HepG2 (cell line): ENCODE results near the gene ARHGAP10. TPM values are rescaled to one million over a fixed set of nuclear protein-coding genes. Genes with fewer than 3 reads are reported as not detected.

ENCODE experiments used
- ATAC-seq: fragments of 200-7000 bp; cut with Tn5 transposase; 3 replicates; pipeline ENCODE4 v1.9.1; 2020; ENCODE audit warnings: mild to moderate bottlenecking, moderate library complexity
- BruUV-seq: library from RNA; stranded (reverse); fragments of 400-500 nt; replicated peaks from 2 replicates; lab custom pipeline; 2021; lab: Mats Ljungman, UMichigan
- CTCF ChIA-PET: fragments of 300-600 bp; formaldehyde crosslinking; extraction: SDS; loops from one replicate; lab custom pipeline; 2021; ENCODE audit warnings: low total read pairs, inconsistent platforms, low intra/inter-chr PET ratio; lab: Yijun Ruan, JAX
- POLR2A ChIA-PET: fragments of 350-600 bp; sonication (Branson Sonifier 250); formaldehyde crosslinking; loops from one replicate; lab custom pipeline; 2020; ENCODE audit warnings: antibody characterized with exemption, inconsistent platforms; lab: Yijun Ruan, JAX
- DNase-seq: peaks from one replicate; pipeline ENCODE4 v3.0.0-alpha.2; 2015; ENCODE audit warnings: low spot score
- FAIRE-seq: peaks from 3 replicates; lab custom pipeline; 2011; peaks lifted over from hg19 to GRCh38; lab: Jason Lieb, UNC
- H2AFZ ChIP-seq: one replicate; pipeline ENCODE4 v1.6.1; 2011; ENCODE audit warnings: low read length, inconsistent platforms
- H3K27ac ChIP-seq: fragments of 300-600 bp; 3 replicates; pipeline ENCODE4 v1.8.0; 2011; ENCODE audit warnings: mixed run types, mild to moderate bottlenecking, mixed read lengths, low read length, inconsistent platforms; ENCODE audit not compliant: insufficient read depth; ENCODE audit errors: extremely low read length
- H3K27me3 ChIP-seq, 2 experiments: fragments of 200-600 bp in 1 of 2; 2 replicates in 1 of 2; 3 replicates in 1 of 2; pipeline versions ENCODE4 v1.6.0 to v1.8.0; 2011; ENCODE audit warnings: low read length in 2 of 2, mild to moderate bottlenecking in 2 of 2, moderate library complexity in 2 of 2, inconsistent platforms in 1 of 2; ENCODE audit not compliant: insufficient read depth in 2 of 2, control insufficient read depth in 1 of 2
- H3K36me3 ChIP-seq, 2 experiments: fragments of 200-600 bp in 1 of 2; replicated peaks in 1 of 2; 2 replicates in 1 of 2; 3 replicates in 1 of 2; pipeline versions ENCODE4 v1.5.1 to v1.8.0; 2011; ENCODE audit warnings: low read length in 2 of 2, inconsistent platforms in 1 of 2; ENCODE audit not compliant: insufficient read depth in 2 of 2, control insufficient read depth in 1 of 2
- H3K4me1 ChIP-seq: 2 replicates; pipeline ENCODE4 v1.5.1; 2012; ENCODE audit warnings: low read length, inconsistent platforms; ENCODE audit not compliant: insufficient read depth
- H3K4me2 ChIP-seq: 2 replicates; pipeline ENCODE4 v1.6.0; 2011; ENCODE audit warnings: low read depth, low read length, inconsistent platforms
- H3K4me3 ChIP-seq, 3 experiments: fragments of 200-600 bp in 1 of 3; sonication (generic), shearing (Covaris generic) in 1 of 3; replicated peaks in 1 of 3; 2 replicates each; pipeline ENCODE4 v1.5.1; 2011 to 2016; ENCODE audit warnings: low read length in 3 of 3, inconsistent platforms in 2 of 3, low read depth in 2 of 3, mild to moderate bottlenecking in 2 of 3, control low read depth in 1 of 3, mixed read lengths in 1 of 3; ENCODE audit not compliant: insufficient read depth in 1 of 3
- H3K79me2 ChIP-seq: one replicate; pipeline ENCODE4 v1.6.1; 2011; ENCODE audit warnings: low read length, inconsistent platforms; ENCODE audit not compliant: insufficient read depth
- H3K9ac ChIP-seq: 2 replicates; pipeline ENCODE4 v1.6.0; 2011; ENCODE audit warnings: mild to moderate bottlenecking, low read depth, low read length, inconsistent platforms; ENCODE audit not compliant: insufficient read depth
- H3K9me3 ChIP-seq: 2 replicates; pipeline ENCODE4 v1.5.1; 2012; ENCODE audit warnings: mild to moderate bottlenecking, low read length
- H4K20me1 ChIP-seq: 2 replicates; pipeline ENCODE4 v1.6.0; 2011; ENCODE audit warnings: inconsistent platforms, mild to moderate bottlenecking, low read length, moderate library complexity; ENCODE audit not compliant: insufficient read depth
- ARID4A ChIP-seq: sonication (generic); formaldehyde crosslinking; IDR thresholded peaks from 2 replicates; pipeline ENCODE4 v1.5.0; 2020; ENCODE audit warnings: mild to moderate bottlenecking, missing genetic modification reagents, borderline replicate concordance
- ARNT2 ChIP-seq: sonication (generic); formaldehyde crosslinking; IDR thresholded peaks from 2 replicates; pipeline ENCODE4 v1.8.0; 2022; ENCODE audit warnings: mild to moderate bottlenecking, low read depth, missing genetic modification reagents, moderate library complexity
- ARNTL ChIP-seq: sonication (generic); formaldehyde crosslinking; IDR thresholded peaks from 2 replicates; pipeline ENCODE4 v1.4.0; 2020; ENCODE audit warnings: mild to moderate bottlenecking, missing genetic modification reagents
- ESRRA ChIP-seq: sonication (generic); formaldehyde crosslinking; IDR thresholded peaks from 2 replicates; pipeline ENCODE4 v1.5.1; 2020; ENCODE audit warnings: mild to moderate bottlenecking, low read depth, missing genetic modification reagents
- KDM2A ChIP-seq: sonication (generic); formaldehyde crosslinking; IDR thresholded peaks from 2 replicates; pipeline ENCODE4 v1.4.0; 2020; ENCODE audit warnings: low read depth, missing genetic modification reagents, borderline replicate concordance
- KDM4B ChIP-seq: sonication (generic); formaldehyde crosslinking; IDR thresholded peaks from 2 replicates; pipeline ENCODE4 v1.4.0; 2020; ENCODE audit warnings: missing genetic modification reagents
- MEF2D ChIP-seq: sonication (generic); formaldehyde crosslinking; IDR thresholded peaks from 2 replicates; pipeline ENCODE4 v1.5.1; 2020; ENCODE audit warnings: mild to moderate bottlenecking, missing genetic modification reagents
- MEIS1 ChIP-seq: sonication (generic); formaldehyde crosslinking; IDR thresholded peaks from 2 replicates; pipeline ENCODE4 v1.9.0; 2021; ENCODE audit warnings: mild to moderate bottlenecking, missing genetic modification reagents, moderate library complexity, borderline replicate concordance
- NKX3-1 ChIP-seq: sonication (generic); formaldehyde crosslinking; IDR thresholded peaks from 2 replicates; pipeline ENCODE4 v1.5.0; 2020; ENCODE audit warnings: missing genetic modification reagents
- POLR2AphosphoS5 ChIP-seq: IDR thresholded peaks from 2 replicates; pipeline ENCODE4 v1.6.1; 2012; ENCODE audit warnings: low read depth, low read length
- SP140L ChIP-seq: sonication (generic); formaldehyde crosslinking; IDR thresholded peaks from 2 replicates; pipeline ENCODE4 v1.4.0; 2020; ENCODE audit warnings: missing genetic modification reagents, borderline replicate concordance
- SP5 ChIP-seq: IDR thresholded peaks from 2 replicates; pipeline ENCODE4 v1.6.1; 2016; ENCODE audit warnings: low read depth, borderline replicate concordance
- STAG1 ChIP-seq: sonication (generic); formaldehyde crosslinking; IDR thresholded peaks from 2 replicates; pipeline ENCODE4 v1.4.0; 2020; ENCODE audit warnings: missing genetic modification reagents
- ZBTB2 ChIP-seq: sonication (generic); formaldehyde crosslinking; IDR thresholded peaks from 2 replicates; pipeline ENCODE4 v1.8.0; 2022; ENCODE audit warnings: low read depth, missing genetic modification reagents
- ZBTB26 ChIP-seq: IDR thresholded peaks from 2 replicates; pipeline ENCODE4 v1.6.1; 2016; ENCODE audit warnings: missing compliant biosample characterization, missing genetic modification reagents, borderline replicate concordance
- ZNF235 ChIP-seq: sonication (generic); formaldehyde crosslinking; IDR thresholded peaks from 2 replicates; pipeline ENCODE4 v1.8.1; 2023; ENCODE audit warnings: mild to moderate bottlenecking, missing genetic modification reagents, borderline replicate concordance
- ZNF326 ChIP-seq: sonication (generic); formaldehyde crosslinking; IDR thresholded peaks from 2 replicates; pipeline ENCODE4 v1.4.0; 2020; ENCODE audit warnings: missing genetic modification reagents, borderline replicate concordance
- WGBS: methylation state at CpG from one replicate; pipeline ENCODE4 v1.1.6; 2017; ENCODE audit warnings: low lambda C conversion rate; 5-methylcytosine and 5-hydroxymethylcytosine counted together
- in situ Hi-C: cut with HindIII; loops from 2 replicates; pipeline ENCODE4 v1.10.0; 2017; ENCODE audit warnings: low pct_unique_long_range_greater_than_20kb; ENCODE audit not compliant: extremely low pct_ligation_motif_present
- intact Hi-C: fragments of 100-400 bp; cut with micrococcal nuclease; formaldehyde crosslinking; loops from one replicate; pipeline ENCODE4 v1.10.0; 2022; ENCODE audit not compliant: unreplicated experiment
- polyA plus RNA-seq, 8 experiments: library from polyadenylated mRNA; depleted of rRNA in 3 of 8; stranded (reverse) in 7 of 8; unstranded in 1 of 8; fragments of >200 nt; fragmentation: Illumina TruSeq in 4 of 8; extraction: Trizol in 4 of 8; gene quantifications; 2 replicates each; pipeline versions ENCODE4 v1.2.1 to v1.2.3, GENCODE V29; 2011 to 2016; ENCODE audit warnings: low read depth in 4 of 8, missing spikeins in 1 of 8, mixed read lengths in 1 of 8; ENCODE audit not compliant: insufficient read depth in 1 of 8
- total RNA-seq, 5 experiments: library from RNA; depleted of rRNA; stranded (reverse); fragments of >200 nt; fragmentation: Illumina TruSeq; extraction: Trizol; gene quantifications; 2 replicates each; pipeline ENCODE4 v1.2.3, GENCODE V29; 2016; ENCODE audit warnings: low read depth in 1 of 5

Gene ARHGAP10
- total and polyA plus RNA-seq, 2 of the 13 experiments (the other 11 are each of a cell fraction or from before 2014, with no cell fraction given): 0.45 to 1.6 TPM

- TF ChIP-seq ARID4A (CRISPR knock-in tag) (no peak), POLR2AphosphoS5 (no peak), ARNT2 (CRISPR knock-in tag) (no peak), ESRRA (CRISPR knock-in tag) (no peak), NKX3-1 (no peak)
Measured at GRCh38 chr4:147987252-147987651, 255.4 kb downstream of the ARHGAP10 start (continued).

GRCh38 chr4:147991543-147992283 is 259.8 kb downstream of the ARHGAP10 start:
- FAIRE-seq (no peak), DNase-seq (no peak), ATAC-seq (no peak)
- TF ChIP-seq SP140L: no peak
- TF ChIP-seq ZBTB2 (CRISPR knock-in tag): no peak
- TF ChIP-seq STAG1 (CRISPR knock-in tag): no peak
- no peak for TF ChIP-seq MEIS1 (CRISPR knock-in tag)
- TF ChIP-seq SP5 (CRISPR knock-in tag): no peak
- no peak for TF ChIP-seq KDM2A (CRISPR knock-in tag)
- no peak for TF ChIP-seq ZNF326 (CRISPR knock-in tag)
- no peak for TF ChIP-seq ZNF235 (CRISPR knock-in tag)
- TF ChIP-seq MEF2D (CRISPR knock-in tag): no peak
- TF ChIP-seq ZBTB26 (CRISPR knock-in tag): no peak
- TF ChIP-seq ARNTL (CRISPR knock-in tag): no peak
- TF ChIP-seq KDM4B: no peak
- H3K9me3 ChIP-seq: no peaks in the 10 kb centered on the region
- H2AFZ ChIP-seq: no peak overlapping the region
- no peaks in the 10 kb centered on the region for H3K36me3 ChIP-seq
- WGBS: 67% methylated on average over 9 of the region's 11 CpGs
- no peak overlapping the region for H3K4me2 ChIP-seq
- POLR2A ChIA-PET: no interaction called here
- no peaks in the 10 kb centered on the region for H3K79me2 ChIP-seq
- BruUV-seq: no TSS peak
- no peaks in the 10 kb centered on the region for H4K20me1 ChIP-seq
- H3K9ac ChIP-seq: no peak overlapping the region
- no peaks in the 10 kb centered on the region for H3K4me1 ChIP-seq
- in situ Hi-C loops: no loop called here
- H3K27me3 ChIP-seq: no peaks in the 10 kb centered on the region
- CTCF ChIA-PET: no interaction called here
- H3K27ac ChIP-seq: no peak overlapping the region
- no peak overlapping the region for H3K4me3 ChIP-seq
- intact Hi-C loops: no loop called here
